Coronary artery (tissue), 2 donors: Measurements from ENCODE around the gene SETD7.

ENCODE experiments used
- DNase-seq: peaks from one replicate; pipeline ENCODE4 v3.0.0-alpha.2; 2017; ENCODE audit warnings: low spot score
- H3K27ac ChIP-seq, 2 donors: fragments of 200-600 bp; sonication (generic); one replicate each; pipeline ENCODE4 v1.5.1; 2016 to 2019
- H3K4me3 ChIP-seq: fragments of 200-600 bp; sonication (generic); 2 replicates; pipeline ENCODE4 v1.5.1; 2016; ENCODE audit warnings: mild to moderate bottlenecking, moderate library complexity
- TF ChIP-seq, protein P1 (sequence below): fragments of 200-600 bp; sonication (generic); IDR thresholded peaks from one replicate; pipeline ENCODE4 v1.5.1; 2019; ENCODE audit warnings: antibody characterized with exemption

The SETD7 gene

DNA sequence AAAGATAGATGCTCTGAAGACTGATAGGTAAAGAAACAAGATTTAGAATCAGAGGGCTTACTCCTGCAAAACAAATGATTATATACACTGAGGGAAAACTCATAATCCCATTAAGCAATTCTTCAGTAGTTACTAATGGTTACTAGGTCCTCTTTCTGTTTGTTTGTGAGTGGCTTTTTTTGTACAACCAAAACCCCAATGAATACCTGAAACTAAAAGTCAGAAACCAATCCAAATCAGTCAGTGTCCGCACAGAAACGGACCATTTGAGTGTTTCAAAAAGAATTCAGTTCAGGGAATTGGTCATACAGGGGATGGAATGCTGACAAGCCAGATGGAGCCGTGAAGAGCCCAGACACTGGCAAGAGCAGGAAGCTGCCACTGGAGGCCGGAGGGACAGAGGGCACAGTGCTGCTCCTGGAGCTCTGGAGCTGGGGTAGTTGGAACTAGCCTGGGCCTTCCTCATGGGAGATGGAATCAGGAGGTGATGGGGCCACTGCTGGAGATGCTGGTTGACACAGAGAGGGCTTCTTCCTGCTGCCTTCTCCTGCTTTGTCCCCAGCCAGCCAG lies 31.9 kb downstream of the SETD7 start:
- DNase-seq: no peak
- Histone ChIP-seq H3K4me3 (no peak overlapping the region), H3K27ac (no peak overlapping the region)
- TF ChIP-seq, protein P1, sequence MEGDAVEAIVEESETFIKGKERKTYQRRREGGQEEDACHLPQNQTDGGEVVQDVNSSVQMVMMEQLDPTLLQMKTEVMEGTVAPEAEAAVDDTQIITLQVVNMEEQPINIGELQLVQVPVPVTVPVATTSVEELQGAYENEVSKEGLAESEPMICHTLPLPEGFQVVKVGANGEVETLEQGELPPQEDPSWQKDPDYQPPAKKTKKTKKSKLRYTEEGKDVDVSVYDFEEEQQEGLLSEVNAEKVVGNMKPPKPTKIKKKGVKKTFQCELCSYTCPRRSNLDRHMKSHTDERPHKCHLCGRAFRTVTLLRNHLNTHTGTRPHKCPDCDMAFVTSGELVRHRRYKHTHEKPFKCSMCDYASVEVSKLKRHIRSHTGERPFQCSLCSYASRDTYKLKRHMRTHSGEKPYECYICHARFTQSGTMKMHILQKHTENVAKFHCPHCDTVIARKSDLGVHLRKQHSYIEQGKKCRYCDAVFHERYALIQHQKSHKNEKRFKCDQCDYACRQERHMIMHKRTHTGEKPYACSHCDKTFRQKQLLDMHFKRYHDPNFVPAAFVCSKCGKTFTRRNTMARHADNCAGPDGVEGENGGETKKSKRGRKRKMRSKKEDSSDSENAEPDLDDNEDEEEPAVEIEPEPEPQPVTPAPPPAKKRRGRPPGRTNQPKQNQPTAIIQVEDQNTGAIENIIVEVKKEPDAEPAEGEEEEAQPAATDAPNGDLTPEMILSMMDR: no peak

DNA sequence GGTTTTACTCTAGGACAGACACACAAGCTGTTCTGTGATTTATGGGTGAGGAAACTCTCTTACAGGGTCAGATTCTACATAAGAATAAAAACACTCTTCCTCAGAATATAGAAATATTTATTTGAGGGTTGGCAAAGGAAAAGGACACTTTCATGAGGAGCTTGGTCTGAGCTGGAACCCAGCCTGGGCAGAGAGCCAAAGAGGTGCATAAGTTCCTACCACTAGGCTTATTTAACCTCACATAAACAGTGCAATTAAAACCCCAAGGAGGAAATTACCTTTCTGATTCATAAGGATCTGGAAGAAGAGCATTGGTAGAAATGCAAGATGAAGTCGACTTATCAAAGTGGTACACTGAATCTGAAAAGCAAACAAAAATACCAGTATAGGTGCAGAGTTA lies 32.9 kb downstream of the SETD7 start:
- TF ChIP-seq, protein P1: no peak
- no peak for DNase-seq
- no peak overlapping the region for H3K4me3 ChIP-seq
- H3K27ac ChIP-seq: no peak overlapping the region

DNA sequence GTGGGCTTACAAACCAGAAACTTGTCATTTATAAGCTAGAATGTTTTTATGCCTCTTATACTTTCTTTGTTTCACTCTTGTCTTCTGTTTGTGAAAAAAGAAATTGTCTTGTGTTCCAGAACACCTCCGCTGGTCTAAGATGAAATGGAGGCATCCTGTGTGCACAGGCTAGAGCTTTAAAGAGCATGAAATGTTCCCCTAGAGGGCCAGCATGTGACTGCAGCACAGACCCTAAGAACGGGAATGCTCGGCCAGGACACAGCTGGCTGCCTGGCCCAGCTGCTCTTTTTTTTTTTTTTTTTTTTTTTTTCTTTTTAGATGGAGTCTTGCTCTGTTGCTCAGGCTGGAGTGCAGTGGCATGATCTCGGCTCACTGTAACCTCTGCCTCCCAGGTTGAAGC lies 33.6 kb downstream of the SETD7 start:
- no peak for DNase-seq
- no peak overlapping the region for H3K27ac ChIP-seq
- TF ChIP-seq, protein P1: no peak
- no peak overlapping the region for H3K4me3 ChIP-seq

DNA sequence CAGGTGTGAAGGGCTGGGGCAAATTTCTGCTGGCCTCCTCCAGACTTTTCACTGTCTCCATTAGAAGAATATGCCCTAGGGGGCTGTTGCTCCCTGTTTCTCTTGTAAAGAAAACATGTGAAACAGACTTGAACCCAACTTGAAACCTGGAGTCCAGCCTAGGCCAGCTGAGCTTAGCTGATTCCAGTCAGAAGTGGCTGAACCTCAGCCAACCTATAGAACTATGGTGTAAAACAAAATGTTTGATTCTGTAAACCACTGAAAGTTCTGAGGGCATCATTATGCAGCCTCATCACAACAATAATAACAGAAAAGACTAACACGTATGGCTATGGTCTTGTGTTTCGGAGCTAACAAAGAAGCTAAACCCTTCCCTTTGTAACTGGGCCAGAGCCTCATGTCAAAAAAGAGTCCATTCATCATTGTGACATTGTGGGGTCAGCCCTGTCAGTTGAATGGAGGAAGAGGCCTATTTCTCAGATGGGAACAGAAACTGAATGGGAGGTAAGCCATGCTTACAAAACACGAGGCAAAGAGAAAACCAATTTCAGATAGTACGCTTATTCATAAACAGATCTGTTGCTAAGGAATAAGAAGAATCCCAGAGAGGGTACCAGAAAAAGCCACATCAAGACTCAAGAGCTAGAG lies 34.1 kb downstream of the SETD7 start:
- H3K27ac ChIP-seq: no peak overlapping the region
- no peak for DNase-seq
- H3K4me3 ChIP-seq: no peak overlapping the region
- TF ChIP-seq, protein P1: no peak

- no peak overlapping the region for H3K27ac ChIP-seq
- DNase-seq: no peak
- TF ChIP-seq, protein P1: no peak
- no peak overlapping the region for H3K4me3 ChIP-seq
These were observed 40.5 kb downstream of the SETD7 start for GRCh38 chr4:139515531-139515958.

- DNase-seq: no peak
- H3K27ac ChIP-seq: no peak overlapping the region
- TF ChIP-seq, protein P1: no peak
- no peak overlapping the region for H3K4me3 ChIP-seq
These were observed 41.5 kb downstream of the SETD7 start for GRCh38 chr4:139514382-139515059.

DNA sequence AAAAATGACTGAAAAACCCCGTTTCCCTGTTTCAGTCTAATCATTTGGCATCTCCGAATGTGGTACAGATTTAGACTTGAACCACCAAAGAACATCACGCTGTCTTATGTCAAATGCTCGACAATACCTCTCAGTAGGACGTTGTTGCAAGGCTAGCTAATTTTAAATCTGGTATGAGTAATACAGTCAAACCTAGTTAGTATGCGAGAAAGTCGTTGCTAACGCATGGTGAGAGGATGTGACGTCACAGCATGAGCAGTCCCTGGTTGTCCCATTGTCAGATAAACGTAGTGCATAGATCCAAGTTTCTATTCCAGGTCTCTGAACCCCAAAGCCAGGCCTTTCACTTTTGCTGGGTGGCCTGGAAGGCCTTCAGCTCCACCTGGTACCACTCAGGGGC lies 44.7 kb downstream of the SETD7 start:
- no peak for DNase-seq
- Histone ChIP-seq H3K27ac (no peak overlapping the region), H3K4me3 (no peak overlapping the region)
- TF ChIP-seq, protein P1: no peak
